Measurements from ENCODE around the gene SCN7A.
"Not testable (repeated sequence)": the region's sequence is repeated elsewhere in the genome, so short reads cannot be mapped to it uniquely, and the experiment has no call there.

SCN7A gene

DNA sequence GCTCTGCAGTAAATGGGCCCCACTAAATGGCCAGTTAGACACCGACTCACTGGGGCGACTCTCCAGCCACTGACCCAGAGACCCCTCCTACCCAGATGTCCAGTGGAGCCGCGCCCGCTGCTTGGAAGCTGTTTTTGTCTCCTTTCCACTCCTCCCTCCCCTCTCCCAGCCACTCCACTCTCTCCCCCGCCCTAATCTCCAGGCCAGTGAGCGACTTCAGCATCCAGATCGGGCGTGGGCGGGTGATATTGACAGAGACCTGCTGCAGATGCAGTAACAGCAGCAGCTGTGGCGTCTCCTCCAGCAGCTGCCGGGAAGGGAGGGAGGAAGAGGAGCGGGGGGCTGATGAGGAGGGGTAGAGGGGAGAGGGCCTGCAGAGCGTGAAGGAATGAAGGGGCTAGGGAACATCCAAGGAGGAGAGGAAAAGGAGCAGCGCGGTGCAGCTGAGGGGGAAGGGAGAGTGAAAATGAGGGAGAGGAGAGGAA is at the start of gene SCN7A:
Gene SCN7A, minus strand, starts transcription at position 110 of the 485 bp plus-strand sequence. CDS start 16,553 bp downstream, outside the sequence.
- DNase-seq, result peak; percentile 56

DNA sequence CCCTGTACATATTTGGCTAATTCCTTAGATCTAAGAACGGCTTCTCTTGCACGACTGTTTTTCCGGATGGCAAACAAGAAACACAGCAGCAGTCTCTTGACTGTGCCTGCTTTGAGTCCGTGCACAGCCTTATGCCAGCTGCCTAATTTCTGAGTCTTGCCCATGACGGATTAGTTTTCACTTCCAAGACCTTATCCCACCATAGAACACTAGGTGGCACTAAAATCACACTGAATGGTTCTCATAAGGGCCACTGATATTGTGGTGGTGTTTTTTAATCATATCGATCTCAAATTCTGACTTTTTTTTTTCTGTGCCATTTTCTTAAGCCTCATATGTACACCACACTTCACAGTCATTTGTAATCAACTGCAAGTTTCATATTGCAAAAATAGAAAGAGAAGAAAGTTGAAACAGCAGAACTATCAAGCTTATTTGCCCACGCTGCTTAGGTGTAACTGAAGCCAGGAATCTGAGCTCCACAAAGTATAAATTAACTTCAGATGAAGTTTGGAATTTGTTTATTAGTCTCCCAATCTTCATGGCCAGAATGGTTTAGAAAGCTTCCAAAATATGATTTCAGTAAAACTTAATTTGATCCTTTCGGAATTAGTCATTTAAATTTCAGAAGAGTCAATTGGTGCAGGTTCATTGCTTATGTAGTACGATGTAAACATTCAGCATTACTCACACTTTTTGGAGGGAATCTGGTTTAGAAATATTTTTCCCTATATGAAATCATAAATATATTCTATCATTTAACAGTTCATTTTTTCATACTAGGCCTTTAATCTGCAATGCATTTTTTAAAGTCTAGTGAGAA is 45.5 kb upstream of the SCN7A start:
- peak; percentile 30 for DNase-seq

DNA sequence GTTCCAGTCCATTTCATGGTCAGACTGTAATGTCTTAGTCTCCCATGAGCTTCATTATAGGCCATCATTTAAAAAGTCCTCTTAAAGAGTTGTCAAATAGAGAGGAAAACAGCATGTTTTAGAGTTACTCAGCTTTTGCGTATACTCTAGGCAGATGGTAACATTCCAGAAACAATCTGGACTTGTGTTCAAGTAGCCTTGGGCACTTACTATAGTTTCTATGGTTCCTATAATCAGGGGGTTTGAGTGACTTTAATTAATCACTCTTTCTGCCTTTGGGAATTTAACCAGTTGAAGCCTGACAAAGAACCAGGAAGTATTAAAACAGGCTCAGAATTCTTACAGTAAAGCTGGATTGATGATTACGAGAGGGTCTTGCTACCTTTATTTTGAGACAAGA is 42.1 kb upstream of the SCN7A start:
- no peak for DNase-seq

- no peak for DNase-seq
Measured at GRCh38 chr2:166521155-166521554, 27.1 kb upstream of the SCN7A start.

DNA sequence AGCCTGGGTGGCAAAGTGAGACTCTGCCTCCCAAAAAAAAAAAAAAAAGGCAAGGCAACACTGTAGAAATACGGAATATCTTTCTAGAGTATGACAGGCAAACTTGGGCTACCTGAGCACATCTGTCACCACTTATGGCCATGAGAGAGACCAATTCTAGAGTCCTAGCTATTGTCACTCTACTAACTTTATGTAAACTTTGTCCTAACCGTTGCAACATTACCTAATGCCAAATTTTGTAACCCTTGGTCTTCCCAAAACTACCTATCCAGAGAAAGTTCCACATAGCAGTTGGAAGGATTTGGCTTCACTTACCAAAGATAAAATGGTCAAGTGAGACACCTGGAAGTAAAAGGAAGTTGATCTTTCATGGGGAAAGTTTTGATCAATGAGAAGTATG is 26.6 kb upstream of the SCN7A start:
- DNase-seq, result no peak

DNA sequence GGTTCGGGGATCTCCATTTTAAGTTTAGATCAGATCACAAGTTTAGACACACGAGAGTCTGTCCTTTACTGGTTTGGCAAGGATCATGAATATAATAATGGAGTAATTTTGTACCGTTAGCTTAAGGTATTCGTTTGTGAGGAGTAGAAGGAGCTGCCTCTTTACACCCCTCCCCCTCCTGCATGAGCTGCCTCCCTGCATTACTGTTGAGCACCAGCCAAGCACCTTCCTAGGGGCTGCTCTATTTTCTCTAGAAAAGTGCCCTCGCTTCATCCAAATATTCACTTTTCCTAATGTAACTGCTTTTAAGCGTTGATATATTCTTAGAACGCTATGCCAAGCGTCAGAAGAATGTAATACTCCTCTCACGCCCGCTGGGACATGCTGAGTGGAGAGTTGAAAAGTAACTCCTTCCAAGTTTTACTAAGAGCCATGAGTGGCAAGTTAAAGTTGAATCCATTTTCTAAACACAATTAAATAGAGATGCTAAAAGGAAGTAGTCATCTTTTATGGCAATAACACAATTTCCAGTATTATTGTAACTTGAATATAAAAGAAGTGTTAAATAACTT is 25.4 kb upstream of the SCN7A start:
- no peak for DNase-seq

DNA sequence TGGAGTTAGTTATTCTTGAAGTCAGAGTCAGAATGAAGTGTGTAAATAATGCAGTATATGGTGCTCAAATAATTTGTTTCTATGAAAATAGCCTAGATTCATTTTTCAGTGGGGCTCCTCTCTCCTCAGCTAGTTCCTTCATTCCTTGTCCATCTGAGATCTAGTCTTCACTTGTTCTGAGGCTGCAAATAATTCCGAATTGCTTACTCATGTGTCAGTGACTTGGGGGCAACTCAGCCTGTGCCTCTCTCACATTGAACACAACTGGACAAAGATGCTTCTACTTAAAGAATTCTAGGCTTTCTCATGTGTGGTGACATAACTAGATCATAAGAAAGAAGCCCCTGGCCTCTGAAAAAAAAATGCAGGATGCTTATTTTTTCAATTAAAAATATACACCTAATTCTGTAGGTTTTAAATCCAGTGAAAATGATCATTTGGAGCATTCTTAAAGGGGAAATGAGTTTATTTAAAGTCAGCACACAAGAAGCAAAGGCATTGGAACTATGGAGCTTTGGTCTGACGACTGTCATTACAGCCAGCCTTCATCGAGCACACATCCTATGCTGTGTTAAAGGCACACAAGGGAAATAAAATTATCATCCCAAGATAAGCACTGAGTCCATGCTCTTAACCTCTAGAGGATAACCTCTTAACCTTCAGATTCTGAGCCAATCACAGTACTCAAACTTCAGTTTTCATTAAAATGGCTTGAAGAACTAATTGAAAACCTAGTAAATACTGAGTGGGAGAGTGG is 24.8 kb upstream of the SCN7A start:
- no peak for DNase-seq

- no peak for DNase-seq
Measured at GRCh38 chr2:166517533-166518061, 23.5 kb upstream of the SCN7A start.

DNA sequence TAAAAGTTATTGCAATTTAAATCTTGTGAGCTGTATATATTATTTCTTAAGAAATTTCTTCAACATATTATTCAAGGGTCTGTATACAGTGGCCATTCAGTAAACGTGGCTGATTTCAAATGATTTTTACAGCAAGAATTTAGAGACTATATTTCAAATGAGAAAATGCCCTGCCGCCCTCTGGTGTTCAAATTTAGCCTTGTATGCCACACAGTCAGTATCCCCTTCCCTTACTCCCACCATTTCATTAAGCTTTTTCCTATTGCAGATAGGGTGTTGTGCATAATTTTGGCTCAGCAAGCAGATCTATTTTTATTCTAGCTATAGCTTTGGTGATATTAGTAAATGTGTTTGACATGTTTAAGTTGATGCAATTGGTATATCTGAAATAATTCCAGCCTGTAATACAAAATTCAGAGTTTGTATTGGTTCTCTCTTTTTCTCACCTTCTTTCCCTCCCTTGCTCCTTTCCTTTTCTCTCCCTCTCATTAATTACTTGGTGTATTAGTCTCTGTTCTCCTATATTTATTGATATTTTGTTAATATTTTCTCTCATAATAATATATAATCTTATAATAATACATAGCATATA is 22.8 kb upstream of the SCN7A start:
- no peak for DNase-seq

GRCh38 chr2:166513952-166514351 is 19.9 kb upstream of the SCN7A start:
- DNase-seq, result no peak

DNA sequence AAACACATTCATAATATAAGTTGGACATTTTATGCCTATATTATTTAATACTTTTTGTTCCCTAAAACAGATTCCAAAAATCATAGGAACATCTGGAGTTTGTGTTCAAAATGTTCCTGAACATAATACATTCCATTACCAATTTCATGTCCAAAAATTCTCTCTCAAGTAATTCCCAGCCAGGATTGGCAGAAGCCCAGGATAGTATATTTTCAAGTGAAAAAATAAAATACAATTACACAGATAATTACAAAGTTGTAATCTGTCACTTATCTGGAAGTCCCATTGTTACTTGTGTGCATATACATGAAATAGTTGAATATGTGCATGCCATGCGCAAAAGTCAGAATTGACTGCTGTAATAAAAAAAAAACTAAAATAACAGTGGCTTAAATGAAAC is 5.2 kb upstream of the SCN7A start:
- DNase-seq, result no peak

- no peak for DNase-seq
Measured at GRCh38 chr2:166491461-166491860, 2.6 kb downstream of the SCN7A start.

DNA sequence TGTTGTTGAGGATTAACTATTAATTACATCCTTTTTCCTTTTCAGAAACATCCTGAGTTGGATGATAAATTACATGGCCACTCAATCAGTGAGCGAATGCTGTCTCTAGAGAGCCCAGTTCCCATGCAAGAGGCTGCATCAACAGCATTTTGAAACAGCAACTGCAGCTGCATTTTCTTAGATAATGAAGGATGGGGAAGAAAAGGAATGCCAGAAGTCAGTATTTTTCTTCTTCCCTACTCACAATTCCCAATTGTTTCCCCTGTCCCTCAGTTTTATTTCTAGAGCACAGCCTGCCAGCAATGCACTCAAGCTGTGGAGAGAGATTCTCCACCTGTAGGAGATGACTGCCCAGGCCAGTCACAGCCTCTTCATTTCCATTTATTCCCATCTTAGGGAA is 6.9 kb downstream of the SCN7A start:
- no peak for DNase-seq

DNA sequence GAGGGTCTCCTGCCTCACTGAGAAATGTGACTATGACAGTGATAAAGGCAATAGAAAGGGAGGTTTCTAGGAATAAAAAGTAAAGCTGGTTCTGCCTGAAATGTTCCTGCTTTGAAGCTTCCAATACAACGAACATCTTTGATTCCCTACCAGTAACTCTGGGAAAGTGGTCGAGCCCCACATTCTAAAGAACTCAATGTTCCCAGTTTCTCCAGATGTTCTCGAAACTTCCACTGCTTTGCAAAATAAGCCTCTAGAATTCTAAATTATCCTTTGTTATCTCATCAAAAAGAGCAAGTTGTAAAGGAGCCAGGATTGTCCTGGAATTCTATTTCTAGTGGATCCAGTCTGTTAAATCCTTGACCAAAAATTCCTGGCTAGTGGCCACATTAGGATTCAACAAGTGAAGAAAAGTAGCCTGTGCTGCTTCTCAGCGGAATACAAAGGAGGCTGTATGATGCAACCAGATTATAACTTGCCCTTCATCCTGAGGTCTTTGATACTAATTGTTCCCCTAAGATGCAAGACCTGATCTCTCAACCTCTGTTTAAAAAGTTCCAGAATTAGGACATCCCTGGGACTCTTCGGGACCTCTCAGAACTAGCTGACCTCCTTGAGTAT is 8.4 kb downstream of the SCN7A start:
- DNase-seq, result no peak

- DNase-seq, result no peak
Measured at GRCh38 chr2:166472332-166472731, 21.7 kb downstream of the SCN7A start.

DNA sequence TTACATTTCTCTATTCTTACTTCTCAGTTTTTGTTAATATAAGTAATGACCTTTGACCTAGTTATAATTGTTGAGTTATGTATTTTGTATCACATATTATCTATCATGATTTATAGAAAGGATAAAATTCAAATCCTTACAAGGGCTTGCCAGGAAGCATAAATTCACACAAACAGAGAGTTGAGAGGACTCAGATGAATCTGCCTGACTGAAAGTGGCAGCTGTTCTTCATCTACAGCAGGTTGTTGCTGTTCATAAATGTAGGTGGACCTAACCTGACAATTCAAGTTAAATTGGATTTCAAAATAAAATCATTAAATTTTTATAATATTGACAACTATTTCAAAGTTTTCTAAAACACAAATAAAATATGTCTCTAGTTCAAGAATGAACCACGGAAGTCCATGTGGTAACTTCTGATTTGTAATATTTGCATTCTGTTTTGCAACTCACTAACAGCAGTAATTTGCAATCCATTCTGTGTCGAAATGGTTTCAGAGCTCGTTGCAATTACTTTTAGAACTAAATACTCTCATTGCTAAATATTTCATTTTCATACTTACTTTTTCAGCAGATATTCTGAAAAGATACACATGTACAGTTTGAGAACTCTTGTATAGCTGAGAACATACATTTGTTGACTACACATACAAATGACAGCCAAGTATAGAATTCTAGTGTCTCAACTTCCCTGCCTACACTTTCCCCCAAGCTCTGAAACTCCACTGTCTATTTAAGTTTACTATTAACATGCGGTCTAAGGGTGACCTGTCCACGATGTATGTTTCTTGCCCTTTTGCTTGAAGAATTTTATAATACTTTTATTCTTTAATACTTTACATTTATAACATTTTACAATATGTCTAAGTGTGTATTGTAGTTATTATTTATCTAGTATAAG is 25.7 kb downstream of the SCN7A start:
- DNase-seq, result no peak

- no peak for DNase-seq
Measured at GRCh38 chr2:166464187-166464586, 29.9 kb downstream of the SCN7A start.

DNA sequence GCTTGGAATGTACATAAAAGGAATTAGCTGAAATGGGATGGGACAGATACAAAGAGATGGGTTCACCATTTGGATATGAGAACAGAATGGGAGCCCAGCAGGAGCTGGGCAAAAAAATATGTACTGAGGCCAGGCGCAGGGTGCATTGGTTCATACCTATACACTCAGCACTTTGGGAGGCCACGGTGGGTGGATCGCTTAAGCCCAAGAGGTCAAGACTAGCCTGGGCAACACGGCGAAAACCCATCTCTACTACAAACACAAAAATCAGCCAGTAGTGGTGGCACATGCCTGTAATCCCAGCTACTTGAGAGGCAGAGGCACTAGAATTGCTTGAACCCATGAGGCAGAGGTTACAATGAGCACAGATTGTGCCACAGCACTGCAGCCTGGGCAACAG is 30.4 kb downstream of the SCN7A start:
- no peak for DNase-seq

DNA sequence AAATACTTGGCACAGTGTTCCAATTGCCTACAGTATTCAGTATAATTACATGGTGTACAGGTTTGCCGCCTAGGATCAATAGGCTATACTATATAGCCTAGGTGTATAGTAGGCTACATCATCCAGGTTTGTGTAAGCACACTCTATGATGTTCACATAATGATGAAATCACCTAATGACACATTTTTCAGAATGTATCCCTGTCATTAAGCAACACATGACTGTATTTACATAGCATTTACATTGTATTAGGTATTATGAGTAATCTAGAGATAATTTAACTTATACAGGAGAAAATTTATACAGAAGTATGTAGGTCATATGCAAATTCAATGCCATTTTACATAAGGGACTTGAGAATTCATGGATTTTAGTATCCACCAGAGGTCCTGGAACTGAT is 35.4 kb downstream of the SCN7A start:
- no peak for DNase-seq

DNA sequence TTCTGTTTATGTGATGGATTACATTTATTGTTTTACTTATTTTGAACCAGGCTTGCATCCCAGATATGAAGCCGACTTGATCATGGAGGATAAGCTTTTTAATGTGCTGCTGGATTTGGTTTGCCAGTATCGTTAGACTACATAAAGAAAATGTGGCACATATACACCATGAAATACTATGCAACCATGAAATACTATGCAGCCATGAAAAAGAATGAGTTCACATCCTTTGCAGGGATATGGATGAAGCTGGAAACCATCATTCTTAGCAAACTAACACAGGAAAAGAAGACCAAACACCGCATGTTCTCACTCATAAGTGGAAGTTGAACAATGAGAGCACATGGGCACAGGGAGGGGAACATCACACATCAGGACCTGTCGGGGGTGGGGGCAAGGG is 38.2 kb downstream of the SCN7A start:
- not testable (repeated sequence) for DNase-seq

DNA sequence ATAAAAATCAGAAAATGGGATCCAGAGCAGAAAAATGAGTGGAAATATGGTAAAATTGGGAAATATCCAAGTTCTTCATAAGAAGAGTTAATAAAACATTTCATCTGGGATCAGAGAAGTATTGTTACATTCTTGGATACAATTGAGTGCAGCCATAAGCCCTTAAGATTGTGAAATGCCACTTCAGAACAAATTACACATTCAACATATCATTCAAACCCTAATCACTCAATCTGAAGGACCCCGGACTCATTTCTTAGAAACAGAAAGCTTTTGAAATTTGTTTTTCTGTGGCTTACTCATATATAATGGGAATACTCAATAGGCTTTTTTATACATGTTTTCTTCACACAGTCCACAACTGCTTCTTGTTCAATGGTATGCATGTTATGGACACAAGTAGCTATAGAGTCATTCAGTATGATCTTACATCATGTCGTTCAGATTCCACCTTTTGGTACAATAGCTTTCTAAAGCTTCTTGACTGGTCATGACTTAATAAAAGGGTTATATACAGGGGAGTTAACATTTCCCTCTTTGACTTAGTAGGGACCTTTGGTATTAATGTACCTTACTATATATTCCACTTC is 39.9 kb downstream of the SCN7A start:
- no peak for DNase-seq

Data from DMS153 (cell line).